Measurements from ENCODE around the gene TDRD9. TPM values are rescaled to one million over a fixed set of nuclear protein-coding genes. Genes with fewer than 3 reads are reported as not detected.
A peak's percentile ranks its signal among the peaks of the same experiment; 100 is the strongest.

Gene TDRD9
- total and polyA plus RNA-seq, 9 donors: 0.12 to 0.80 (median 0.40) TPM

DNA sequence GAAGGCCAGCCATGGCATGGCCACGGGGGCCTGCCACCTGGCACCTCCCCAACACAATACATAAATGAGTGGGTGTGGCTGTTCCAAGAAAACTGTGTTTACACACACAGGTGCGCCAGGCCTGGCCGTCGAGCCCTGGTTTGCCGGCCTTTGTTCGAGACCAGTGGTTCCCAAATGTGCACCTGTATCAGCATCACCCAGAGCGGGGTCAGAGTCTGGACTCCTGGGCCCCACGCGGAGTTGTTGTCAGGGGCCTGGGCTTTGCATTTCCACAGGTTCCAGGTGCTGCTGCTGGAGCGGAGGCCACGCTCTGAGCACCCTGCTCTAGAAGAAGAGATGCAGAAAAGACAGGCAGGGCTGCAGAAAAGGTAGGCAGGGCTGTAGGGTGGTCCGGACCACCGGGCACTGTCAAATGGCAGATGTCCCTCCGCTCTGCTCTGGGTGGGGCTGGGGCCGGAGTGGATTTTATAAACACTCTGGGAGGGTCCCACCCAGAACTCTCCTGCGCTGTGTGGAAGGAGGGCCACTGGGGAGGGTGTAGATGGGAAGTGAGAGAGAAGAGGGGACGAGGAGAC lies 153.1 kb downstream of the TDRD9 start:
- WGBS (ENCODE audit: insufficient coverage): 87% methylated on average over 15 of the region's 17 CpGs
- no peak overlapping the region for H3K27ac ChIP-seq (ENCODE audit: low read length)
- no peaks in the 10 kb centered on the region for H3K36me3 ChIP-seq (ENCODE audit: control insufficient read depth, insufficient read depth, low read length)
- H3K4me1 ChIP-seq (ENCODE audit: control insufficient read depth, insufficient read depth, low read length): peaks cover 24% of the 10 kb centered on the region
- H3K27me3 ChIP-seq (ENCODE audit: control insufficient read depth, insufficient read depth, low read length): peaks cover 33% of the 10 kb centered on the region
- H3K4me3 ChIP-seq (ENCODE audit: low read length): no peak overlapping the region
- no peak for DNase-seq
- no peaks in the 10 kb centered on the region for H3K9me3 ChIP-seq (replicated peaks; ENCODE audit: control insufficient read depth, low read depth, low read length)

- 77% methylated on average over 13 of the region's 15 CpGs for WGBS (ENCODE audit: insufficient coverage)
- Histone ChIP-seq H3K9me3 (replicated peaks; ENCODE audit: control insufficient read depth, low read depth, low read length) (no peaks in the 10 kb centered on the region), H3K27ac (ENCODE audit: low read length) (no peak overlapping the region), H3K27me3 (ENCODE audit: control insufficient read depth, insufficient read depth, low read length) (peaks cover 38% of the 10 kb centered on the region), H3K36me3 (ENCODE audit: control insufficient read depth, insufficient read depth, low read length) (no peaks in the 10 kb centered on the region), H3K4me3 (ENCODE audit: low read length) (no peak overlapping the region), H3K4me1 (ENCODE audit: control insufficient read depth, insufficient read depth, low read length) (peaks cover 31% of the 10 kb centered on the region)
- no peak for DNase-seq
Observed at GRCh38 chr14:104081951-104082464, 153.8 kb downstream of the TDRD9 start.

DNA sequence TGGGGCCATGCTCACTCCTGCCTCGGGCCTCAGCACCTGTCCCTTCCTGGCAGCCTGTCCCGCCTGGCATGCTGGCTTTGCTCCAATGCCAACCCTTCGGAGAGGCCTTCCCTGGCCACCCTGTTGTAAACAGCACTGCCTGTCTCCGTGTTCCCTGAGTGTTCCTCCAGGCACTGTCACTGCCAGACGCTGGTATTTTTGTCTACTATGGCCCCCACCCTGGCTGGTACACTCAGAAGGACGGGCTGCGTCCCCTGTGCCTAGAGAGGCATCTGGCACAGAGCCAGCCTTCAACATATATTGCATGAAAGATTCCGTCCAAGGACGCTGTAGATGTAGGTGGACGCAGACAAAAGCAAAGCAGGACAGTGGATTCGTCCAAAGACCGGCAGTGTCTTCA lies 154.6 kb downstream of the TDRD9 start:
- 63% methylated on average over 12 of the region's 12 CpGs for whole genome bisulfite sequencing (ENCODE audit: insufficient coverage)
- no peaks in the 10 kb centered on the region for H3K9me3 ChIP-seq (replicated peaks; ENCODE audit: control insufficient read depth, low read depth, low read length)
- H3K36me3 ChIP-seq (ENCODE audit: control insufficient read depth, insufficient read depth, low read length): no peaks in the 10 kb centered on the region
- H3K4me1 ChIP-seq (ENCODE audit: control insufficient read depth, insufficient read depth, low read length): peaks cover 37% of the 10 kb centered on the region
- H3K27ac ChIP-seq (ENCODE audit: low read length): peak overlapping the region; percentile 20
- H3K27me3 ChIP-seq (ENCODE audit: control insufficient read depth, insufficient read depth, low read length): peaks cover 41% of the 10 kb centered on the region
- DNase-seq: peak; percentile 47
- no peak overlapping the region for H3K4me3 ChIP-seq (ENCODE audit: low read length)

DNA sequence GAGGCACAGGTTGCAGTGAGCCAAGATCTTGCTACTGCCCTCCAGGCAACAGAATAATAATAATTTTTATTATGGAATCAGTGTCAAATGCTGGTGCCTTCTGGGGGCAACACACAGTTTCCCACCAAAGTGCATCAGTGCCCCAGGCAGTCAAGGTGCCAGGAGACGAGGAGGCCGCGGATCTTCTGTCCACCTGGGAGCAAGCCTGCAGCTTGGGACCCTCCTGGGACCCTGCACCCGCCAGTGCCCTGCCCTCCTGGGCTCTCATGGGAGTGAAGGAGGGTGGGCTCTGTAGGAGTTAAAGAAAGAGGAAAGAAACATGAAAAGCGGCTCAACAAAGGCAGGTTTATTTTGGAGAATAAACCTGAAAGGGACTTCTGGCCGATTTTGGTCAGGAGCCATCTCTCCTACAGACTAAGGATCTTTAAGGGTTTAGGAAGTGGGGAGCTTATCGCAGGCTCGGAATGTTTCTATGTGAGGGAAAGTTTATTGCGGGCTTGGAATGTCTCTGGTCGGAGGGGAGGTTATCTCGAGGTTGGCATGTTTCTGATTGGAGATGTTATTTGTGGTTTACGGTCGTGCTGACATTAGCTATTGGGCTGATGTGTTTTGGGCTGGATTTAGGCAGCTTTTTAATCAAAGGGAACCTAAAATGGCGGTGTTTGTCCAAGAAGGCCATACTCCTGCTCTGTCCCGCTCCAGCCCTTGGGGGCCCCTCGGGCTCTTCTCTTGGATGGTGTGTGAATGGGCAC lies 156.2 kb downstream of the TDRD9 start:
- DNase-seq: peak; percentile 0
- Histone ChIP-seq H3K4me3 (ENCODE audit: low read length) (no peak overlapping the region), H3K4me1 (ENCODE audit: control insufficient read depth, insufficient read depth, low read length) (peaks cover 41% of the 10 kb centered on the region), H3K9me3 (replicated peaks; ENCODE audit: control insufficient read depth, low read depth, low read length) (no peaks in the 10 kb centered on the region), H3K27ac (ENCODE audit: low read length) (no peak overlapping the region), H3K27me3 (ENCODE audit: control insufficient read depth, insufficient read depth, low read length) (peaks cover 49% of the 10 kb centered on the region), H3K36me3 (ENCODE audit: control insufficient read depth, insufficient read depth, low read length) (no peaks in the 10 kb centered on the region)
- 41% methylated on average over 11 of the region's 16 CpGs for WGBS (ENCODE audit: insufficient coverage)

- no peak within 1 kb of the TSS for H3K4me3 ChIP-seq (ENCODE audit: low read length)
Observed at GRCh38 chr14:104085032-104085888, 157.0 kb downstream of the TDRD9 start, which contains the start of gene ASPG. Gene ASPG (plus strand): TSS chr14:104085700. CDS start chr14:104085771, 71 bp downstream.

DNA sequence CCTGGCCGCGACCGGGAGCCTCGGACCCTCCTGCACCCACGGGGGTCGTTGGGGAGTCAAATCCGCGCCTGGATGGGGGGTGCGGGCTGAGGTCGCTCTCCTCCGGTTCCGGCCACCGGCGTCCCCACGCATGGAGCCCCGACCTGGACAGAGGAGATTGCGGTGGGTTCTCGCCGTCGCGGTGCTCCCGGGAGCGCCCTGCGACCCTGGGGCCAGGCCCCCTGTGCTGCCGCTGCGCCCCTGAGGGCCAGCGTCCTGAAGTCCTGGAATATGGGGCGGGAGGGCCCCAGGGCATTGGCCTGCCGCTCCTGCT lies 157.6 kb downstream of the TDRD9 start:
- no peak for DNase-seq
- H3K27me3 ChIP-seq (ENCODE audit: control insufficient read depth, insufficient read depth, low read length): peaks cover 52% of the 10 kb centered on the region
- no peaks in the 10 kb centered on the region for H3K36me3 ChIP-seq (ENCODE audit: control insufficient read depth, insufficient read depth, low read length)
- H3K4me1 ChIP-seq (ENCODE audit: control insufficient read depth, insufficient read depth, low read length): peaks cover 41% of the 10 kb centered on the region
- H3K27ac ChIP-seq (ENCODE audit: low read length): no peak overlapping the region
- WGBS (ENCODE audit: insufficient coverage): 23% methylated on average over 29 of the region's 29 CpGs
- H3K4me3 ChIP-seq (ENCODE audit: low read length): no peak overlapping the region
- H3K9me3 ChIP-seq (replicated peaks; ENCODE audit: control insufficient read depth, low read depth, low read length): peaks cover 3% of the 10 kb centered on the region

More at GRCh38 chr14:104085032-104085888, 157.0 kb downstream of the TDRD9 start, which contains the start of gene ASPG:
- no peaks in the 10 kb centered on the region for H3K36me3 ChIP-seq (ENCODE audit: control insufficient read depth, insufficient read depth, low read length)
- peak; percentile 3 for DNase-seq
- H3K27me3 ChIP-seq (ENCODE audit: control insufficient read depth, insufficient read depth, low read length): peaks cover 49% of the 10 kb centered on the region
- WGBS (ENCODE audit: insufficient coverage): 6% methylated on average over 33 of the region's 70 CpGs
- peaks cover under 1% of the 10 kb centered on the region for H3K9me3 ChIP-seq (replicated peaks; ENCODE audit: control insufficient read depth, low read depth, low read length)
- no peak within 1 kb of the TSS for H3K27ac ChIP-seq (ENCODE audit: low read length)
- H3K4me1 ChIP-seq (ENCODE audit: control insufficient read depth, insufficient read depth, low read length): peaks cover 41% of the 10 kb centered on the region

DNA sequence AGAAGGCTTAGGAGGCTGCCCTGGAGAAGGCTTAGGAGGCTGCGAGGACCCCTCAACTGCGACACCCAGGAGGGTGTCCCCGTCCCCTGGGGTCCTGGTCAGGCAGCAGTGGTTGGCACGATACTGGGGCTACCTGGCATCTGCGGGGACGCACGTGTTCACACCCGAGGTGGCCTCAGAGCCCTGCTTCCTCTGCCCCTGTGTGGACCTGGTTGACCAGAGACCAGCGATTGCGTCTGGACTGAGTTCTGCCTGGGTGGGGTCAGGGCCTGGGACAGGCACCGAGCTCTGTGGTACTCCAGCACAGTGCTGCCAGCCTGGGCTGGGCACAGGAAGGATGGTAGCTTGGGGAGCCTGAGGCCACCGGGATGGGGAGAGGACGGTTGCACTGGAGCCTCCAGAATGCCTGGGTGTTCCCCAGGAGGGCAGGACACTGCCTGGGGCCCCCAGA lies 158.0 kb downstream of the TDRD9 start:
- H3K9me3 ChIP-seq (replicated peaks; ENCODE audit: control insufficient read depth, low read depth, low read length): peaks cover 3% of the 10 kb centered on the region
- H3K27me3 ChIP-seq (ENCODE audit: control insufficient read depth, insufficient read depth, low read length): peaks cover 53% of the 10 kb centered on the region
- WGBS (ENCODE audit: insufficient coverage): 71% methylated on average over 12 of the region's 13 CpGs
- H3K27ac ChIP-seq (ENCODE audit: low read length): no peak overlapping the region
- H3K4me3 ChIP-seq (ENCODE audit: low read length): no peak overlapping the region
- peaks cover 44% of the 10 kb centered on the region for H3K4me1 ChIP-seq (ENCODE audit: control insufficient read depth, insufficient read depth, low read length)
- no peaks in the 10 kb centered on the region for H3K36me3 ChIP-seq (ENCODE audit: control insufficient read depth, insufficient read depth, low read length)
- no peak for DNase-seq

DNA sequence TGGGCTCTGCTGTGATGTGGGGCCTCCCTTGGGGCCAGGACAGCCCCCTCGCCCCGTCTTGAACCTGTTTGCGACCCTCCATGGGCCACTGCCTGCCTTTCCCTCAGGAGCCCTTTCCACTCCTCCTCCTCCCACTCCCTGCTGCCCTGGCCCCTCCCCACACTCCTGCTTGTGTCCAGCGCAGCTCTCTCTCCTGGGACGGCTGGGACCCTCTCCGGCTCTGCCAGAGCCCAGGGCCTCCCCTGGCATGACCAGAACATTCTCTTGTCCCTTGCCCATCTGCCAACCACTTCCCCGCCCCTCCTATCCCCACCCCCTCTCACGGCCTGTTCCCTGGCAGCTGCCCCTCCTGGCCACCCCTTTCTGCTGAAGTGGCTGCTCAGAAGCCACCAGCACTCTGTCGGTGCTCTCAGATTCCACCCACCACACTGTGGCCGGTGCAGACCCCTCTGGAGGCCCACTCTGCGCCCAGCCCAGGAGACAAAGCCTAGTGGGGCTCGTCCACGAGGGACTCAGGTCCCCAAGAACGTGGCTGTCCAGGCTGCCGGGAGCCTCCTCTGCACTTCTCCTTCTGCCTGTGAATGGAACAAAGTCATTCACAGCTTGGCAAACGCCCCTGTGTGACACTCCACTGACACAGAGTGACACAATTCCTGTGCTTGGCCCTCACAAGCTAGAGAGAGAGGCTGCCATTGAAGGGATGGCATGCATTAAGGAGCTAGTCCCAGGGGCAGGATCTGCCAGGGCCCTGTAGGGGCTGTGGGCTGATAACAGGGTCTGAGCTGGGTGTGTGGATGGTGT lies 158.6 kb downstream of the TDRD9 start:
- peaks cover 44% of the 10 kb centered on the region for H3K4me1 ChIP-seq (ENCODE audit: control insufficient read depth, insufficient read depth, low read length)
- H3K4me3 ChIP-seq (ENCODE audit: low read length): no peak overlapping the region
- peaks cover 3% of the 10 kb centered on the region for H3K9me3 ChIP-seq (replicated peaks; ENCODE audit: control insufficient read depth, low read depth, low read length)
- H3K36me3 ChIP-seq (ENCODE audit: control insufficient read depth, insufficient read depth, low read length): no peaks in the 10 kb centered on the region
- no peak overlapping the region for H3K27ac ChIP-seq (ENCODE audit: low read length)
- H3K27me3 ChIP-seq (ENCODE audit: control insufficient read depth, insufficient read depth, low read length): peaks cover 53% of the 10 kb centered on the region
- no peak for DNase-seq
- WGBS (ENCODE audit: insufficient coverage): 62% methylated on average over 12 of the region's 16 CpGs

GRCh38 chr14:104087505-104087904 lies 159.2 kb downstream of the TDRD9 start:
- Histone ChIP-seq H3K9me3 (replicated peaks; ENCODE audit: control insufficient read depth, low read depth, low read length) (peaks cover 3% of the 10 kb centered on the region), H3K4me1 (ENCODE audit: control insufficient read depth, insufficient read depth, low read length) (peaks cover 40% of the 10 kb centered on the region), H3K4me3 (ENCODE audit: low read length) (no peak overlapping the region), H3K36me3 (ENCODE audit: control insufficient read depth, insufficient read depth, low read length) (no peaks in the 10 kb centered on the region), H3K27ac (ENCODE audit: low read length) (no peak overlapping the region), H3K27me3 (ENCODE audit: control insufficient read depth, insufficient read depth, low read length) (peaks cover 51% of the 10 kb centered on the region)
- DNase-seq: no peak
- WGBS (ENCODE audit: insufficient coverage): 55% methylated on average over 7 of the region's 17 CpGs
